BE2C (cell line): ENCODE results near the gene CHSY1.
A peak's percentile ranks its signal among the peaks of the same experiment; 100 is the strongest.

Experiments
- DNase-seq: peaks from one replicate; pipeline ENCODE4 v3.0.0-alpha.2; 2020
- H3K27me3 ChIP-seq: fragments of 250-450 bp; sonication (Bioruptor Pico); 2 replicates; pipeline ENCODE4 v1.5.1; 2020; ENCODE audit warnings: mild to moderate bottlenecking
- H3K36me3 ChIP-seq: fragments of 250-450 bp; sonication (Bioruptor Pico); 2 replicates; pipeline ENCODE4 v1.5.1; 2020; ENCODE audit warnings: mild to moderate bottlenecking
- H3K4me1 ChIP-seq: fragments of 250-450 bp; sonication (Bioruptor Pico); 2 replicates; pipeline ENCODE4 v1.5.1; 2020
- H3K4me3 ChIP-seq: 2 replicates; pipeline ENCODE4 v1.5.1; 2011; ENCODE audit warnings: low read depth, low read length
- H3K9me3 ChIP-seq: fragments of 250-450 bp; sonication (Bioruptor Pico); 2 replicates; pipeline ENCODE4 v1.5.1; 2020
- TF ChIP-seq, protein P1 (sequence below): IDR thresholded peaks from 2 replicates; pipeline ENCODE4 v1.5.1; 2012; ENCODE audit warnings: mild to moderate bottlenecking, low read depth, low read length

The CHSY1 gene

DNA sequence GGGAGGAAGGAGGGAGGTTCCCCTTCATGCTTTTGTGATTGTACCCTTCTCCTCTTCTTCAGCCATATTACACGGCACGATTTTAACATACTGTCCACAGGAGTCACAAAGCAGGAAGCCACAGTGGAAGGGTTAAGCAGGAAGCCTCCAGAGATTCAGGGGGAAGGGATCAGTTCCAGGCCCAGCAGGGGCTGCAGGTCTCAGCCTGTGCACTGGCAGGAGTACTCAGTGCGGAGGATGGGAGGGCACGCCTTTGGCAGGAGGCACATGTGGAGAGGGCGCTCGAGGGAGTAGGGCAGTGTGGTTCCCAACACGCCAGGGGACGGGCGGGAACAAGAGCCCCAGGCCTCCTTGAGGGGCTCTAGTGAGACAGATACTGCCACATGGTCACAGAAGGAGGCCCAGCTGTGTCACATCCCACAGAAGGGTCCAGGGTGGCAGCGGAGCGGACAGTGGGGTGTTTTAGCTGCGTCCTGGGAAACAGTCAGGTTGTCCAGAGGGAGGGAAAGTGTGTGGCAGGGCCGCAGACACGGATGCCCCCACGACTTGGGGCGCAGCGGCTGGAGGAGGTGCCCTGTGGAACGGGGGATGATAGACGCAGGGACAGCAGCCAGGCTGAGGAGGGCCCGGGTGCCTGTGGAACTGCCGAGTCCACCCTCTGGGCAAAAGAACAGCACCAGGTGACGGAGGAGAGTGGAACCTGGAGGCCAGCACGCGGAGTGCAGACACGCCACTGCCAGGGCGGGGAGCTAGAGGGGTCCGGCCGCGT is 77.5 kb downstream of the CHSY1 start:
- Histone ChIP-seq H3K27me3 (no peaks in the 10 kb centered on the region), H3K4me3 (no peak overlapping the region), H3K9me3 (no peaks in the 10 kb centered on the region), H3K36me3 (peaks cover 44% of the 10 kb centered on the region), H3K4me1 (peaks cover 36% of the 10 kb centered on the region)
- TF ChIP-seq, protein P1, sequence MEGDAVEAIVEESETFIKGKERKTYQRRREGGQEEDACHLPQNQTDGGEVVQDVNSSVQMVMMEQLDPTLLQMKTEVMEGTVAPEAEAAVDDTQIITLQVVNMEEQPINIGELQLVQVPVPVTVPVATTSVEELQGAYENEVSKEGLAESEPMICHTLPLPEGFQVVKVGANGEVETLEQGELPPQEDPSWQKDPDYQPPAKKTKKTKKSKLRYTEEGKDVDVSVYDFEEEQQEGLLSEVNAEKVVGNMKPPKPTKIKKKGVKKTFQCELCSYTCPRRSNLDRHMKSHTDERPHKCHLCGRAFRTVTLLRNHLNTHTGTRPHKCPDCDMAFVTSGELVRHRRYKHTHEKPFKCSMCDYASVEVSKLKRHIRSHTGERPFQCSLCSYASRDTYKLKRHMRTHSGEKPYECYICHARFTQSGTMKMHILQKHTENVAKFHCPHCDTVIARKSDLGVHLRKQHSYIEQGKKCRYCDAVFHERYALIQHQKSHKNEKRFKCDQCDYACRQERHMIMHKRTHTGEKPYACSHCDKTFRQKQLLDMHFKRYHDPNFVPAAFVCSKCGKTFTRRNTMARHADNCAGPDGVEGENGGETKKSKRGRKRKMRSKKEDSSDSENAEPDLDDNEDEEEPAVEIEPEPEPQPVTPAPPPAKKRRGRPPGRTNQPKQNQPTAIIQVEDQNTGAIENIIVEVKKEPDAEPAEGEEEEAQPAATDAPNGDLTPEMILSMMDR: no peak
- DNase-seq: no peak

DNA sequence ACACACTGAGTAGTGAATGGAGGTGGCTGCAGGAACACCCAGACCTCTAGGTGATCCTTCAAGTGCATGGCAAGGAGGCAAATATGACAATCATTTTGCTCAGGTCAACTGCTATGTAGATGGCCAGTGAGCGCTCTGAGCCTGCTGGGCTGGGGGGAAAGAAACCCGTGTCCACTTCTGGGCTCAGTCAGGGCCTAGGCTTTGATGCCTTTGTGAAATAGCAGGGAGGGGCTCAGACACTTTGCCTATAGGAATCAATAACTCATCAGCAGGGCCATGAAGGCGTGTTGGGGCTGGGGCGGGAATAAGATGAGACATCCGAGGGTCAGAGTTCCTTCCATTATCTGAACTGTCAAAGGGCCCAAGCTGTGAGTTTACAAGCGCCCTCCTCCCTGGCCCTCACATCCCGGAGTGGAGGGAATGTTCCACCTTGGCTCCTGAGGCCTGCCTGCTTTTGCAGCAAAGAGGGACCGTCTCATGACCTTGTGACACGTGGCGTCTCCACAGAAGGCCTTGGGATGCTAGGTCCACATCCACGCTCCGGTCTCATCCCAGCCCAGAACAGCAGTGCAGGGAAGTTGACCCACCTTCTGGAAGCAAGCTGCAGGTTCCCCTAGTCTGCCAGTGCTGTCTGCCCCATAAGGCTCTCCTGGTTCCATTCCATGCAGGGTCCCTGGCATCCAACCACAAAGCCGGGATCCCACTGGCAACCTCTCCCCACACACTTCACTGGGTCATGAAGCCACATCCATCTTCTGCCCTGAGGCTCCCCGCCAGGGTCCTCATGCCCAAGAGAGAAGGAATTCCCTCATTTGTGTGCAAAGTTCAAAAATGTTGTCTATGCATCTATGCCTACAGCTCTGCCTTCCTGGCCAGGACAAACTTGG is 78.4 kb downstream of the CHSY1 start:
- Histone ChIP-seq H3K9me3 (no peaks in the 10 kb centered on the region), H3K27me3 (no peaks in the 10 kb centered on the region), H3K4me3 (peak overlapping the region; percentile 26; the same call in 1 of the 2 replicates), H3K36me3 (peaks cover 35% of the 10 kb centered on the region), H3K4me1 (peaks cover 45% of the 10 kb centered on the region)
- TF ChIP-seq, protein P1: no peak
- DNase-seq: no peak

DNA sequence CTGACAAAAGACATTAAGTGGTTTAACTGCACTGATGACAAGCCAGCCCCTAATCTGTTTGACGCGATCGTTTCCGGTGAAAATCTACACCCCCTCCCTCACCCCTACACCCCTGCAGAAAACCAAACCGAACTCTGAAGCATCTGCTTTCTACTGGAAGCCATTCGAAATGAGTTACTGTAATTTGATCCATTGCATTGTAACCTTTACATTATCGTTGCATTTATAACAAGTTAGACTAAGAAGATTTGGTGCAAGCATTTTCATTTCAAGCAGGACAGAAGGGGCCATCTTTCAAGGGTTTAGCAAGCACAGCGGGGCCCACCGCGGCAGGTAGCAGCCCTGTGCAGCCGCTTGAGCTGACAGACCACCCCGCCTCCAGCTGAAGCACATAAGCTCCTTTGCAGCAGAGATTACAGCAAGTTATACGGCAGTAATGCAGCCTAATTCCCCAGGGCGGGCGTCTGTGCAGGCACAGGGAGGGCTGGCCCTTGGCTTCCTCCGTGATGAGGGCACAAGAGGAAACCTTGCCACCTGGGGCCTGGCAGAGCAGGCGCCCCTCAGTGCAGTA is 79.3 kb downstream of the CHSY1 start:
- Histone ChIP-seq H3K27me3 (no peaks in the 10 kb centered on the region), H3K4me3 (peak overlapping the region; percentile 26), H3K4me1 (peaks cover 54% of the 10 kb centered on the region), H3K9me3 (no peaks in the 10 kb centered on the region; the same call in 1 of the 2 replicates), H3K36me3 (peaks cover 26% of the 10 kb centered on the region)
- peak; percentile 81 for DNase-seq
- TF ChIP-seq, protein P1: no peak

DNA sequence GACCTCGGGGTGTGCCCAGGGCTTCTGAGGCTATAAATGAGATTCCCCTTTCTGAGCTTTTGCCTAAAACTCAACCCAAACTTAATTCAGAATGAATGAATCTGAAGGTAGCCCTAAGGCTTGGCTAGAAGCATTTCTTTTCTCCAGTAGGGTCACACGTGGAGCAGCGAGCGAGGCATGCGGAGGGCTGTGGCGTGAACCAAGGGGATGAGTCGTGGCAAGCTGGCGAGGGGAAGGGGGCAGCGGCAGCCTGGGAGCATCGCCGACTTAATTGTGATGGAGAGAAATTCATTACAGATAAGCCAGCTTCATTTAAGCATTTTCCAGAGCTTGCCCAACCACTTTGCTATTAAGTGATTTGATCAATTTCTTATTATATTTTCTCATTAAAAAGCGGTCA is 79.9 kb downstream of the CHSY1 start:
- Histone ChIP-seq H3K4me3 (no peak overlapping the region), H3K9me3 (no peaks in the 10 kb centered on the region; the same call in 1 of the 2 replicates), H3K27me3 (no peaks in the 10 kb centered on the region), H3K4me1 (peaks cover 58% of the 10 kb centered on the region), H3K36me3 (peaks cover 20% of the 10 kb centered on the region)
- TF ChIP-seq, protein P1: no peak
- peak; percentile 71 for DNase-seq

DNA sequence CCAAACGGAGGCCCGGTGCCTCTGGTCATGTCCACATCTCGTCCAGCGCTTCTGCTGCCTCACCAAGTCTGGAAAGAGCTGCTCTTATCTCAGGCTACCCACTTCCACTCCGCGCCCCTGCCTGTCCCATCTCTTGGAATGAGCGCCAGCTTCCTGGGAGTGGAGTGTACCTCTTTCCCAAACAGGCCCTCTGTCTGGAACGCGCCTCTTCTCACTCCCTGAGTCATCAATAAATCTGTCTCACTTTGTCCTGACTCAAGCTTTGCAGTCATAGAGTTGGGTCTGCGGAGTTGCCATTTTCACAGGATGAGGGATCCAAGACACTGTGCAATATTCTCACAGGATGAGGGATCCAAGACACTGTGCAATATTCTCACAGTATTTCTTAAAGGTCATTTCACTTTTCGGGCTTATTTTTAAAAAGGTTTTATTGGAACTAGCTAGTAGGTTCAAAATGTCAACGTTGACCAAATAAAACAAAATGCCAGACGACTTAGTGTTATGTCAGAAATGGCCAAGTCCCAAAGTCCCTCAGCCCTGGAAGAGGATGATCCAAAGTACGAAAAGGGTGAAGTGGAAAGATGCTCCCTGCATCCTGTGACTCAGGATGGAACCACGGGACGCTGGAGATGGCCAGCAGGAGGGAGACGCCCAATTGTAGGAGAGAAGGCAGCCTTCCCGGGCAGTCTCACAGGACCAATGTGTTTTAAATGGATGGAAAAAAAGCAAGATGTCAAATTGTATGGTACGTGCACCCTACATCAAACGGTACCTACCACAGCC is 81.1 kb downstream of the CHSY1 start:
- H3K4me3 ChIP-seq: no peak overlapping the region
- peaks cover 20% of the 10 kb centered on the region for H3K36me3 ChIP-seq
- DNase-seq: no peak
- peaks cover 3% of the 10 kb centered on the region; the same call in 1 of the 2 replicates for H3K9me3 ChIP-seq
- TF ChIP-seq, protein P1: no peak
- H3K27me3 ChIP-seq: no peaks in the 10 kb centered on the region
- peaks cover 58% of the 10 kb centered on the region for H3K4me1 ChIP-seq
